Caco-2 (cell line): Measurements from ENCODE around the gene HSPA8. TPM values are rescaled to one million over a fixed set of nuclear protein-coding genes. Genes with fewer than 3 reads are reported as not detected.

Source experiments
- BruUV-seq: library from RNA; stranded (reverse); fragments of 400-500 nt; replicated peaks from 2 replicates; lab custom pipeline; 2021; lab: Mats Ljungman, UMichigan
- CTCF ChIA-PET: fragments of 300-600 bp; sonication (Branson Sonifier 250); formaldehyde crosslinking; loops from one replicate; lab custom pipeline; 2022; ENCODE audit warnings: antibody characterized with exemption; lab: Charles Lee
- POLR2A ChIA-PET: fragments of 300-600 bp; sonication (Branson Sonifier 250); formaldehyde crosslinking; loops from one replicate; lab custom pipeline; 2022; ENCODE audit warnings: antibody characterized with exemption; lab: Charles Lee
- DNase-seq, 2 experiments: peaks; one replicate each; pipeline versions ENCODE4 v3.0.0 to v3.0.0-alpha.2; 2020 to 2022
- H3K27me3 ChIP-seq: replicated peaks from 2 replicates; pipeline ENCODE4 v1.6.0; 2011; ENCODE audit warnings: low read length; ENCODE audit not compliant: control insufficient read depth, insufficient read depth
- H3K36me3 ChIP-seq: 2 replicates; pipeline ENCODE4 v1.5.1; 2011; ENCODE audit warnings: low read length; ENCODE audit not compliant: control insufficient read depth, insufficient read depth
- H3K4me1 ChIP-seq: fragments of 250-450 bp; sonication (Bioruptor Pico); 2 replicates; pipeline ENCODE4 v1.5.1; 2020; ENCODE audit warnings: mild to moderate bottlenecking
- H3K4me3 ChIP-seq: 2 replicates; pipeline ENCODE4 v1.5.1; 2011; ENCODE audit warnings: low read depth, mild to moderate bottlenecking, control low read depth, low read length
- H3K9me3 ChIP-seq: fragments of 250-450 bp; sonication (Bioruptor Pico); 2 replicates; pipeline ENCODE4 v1.5.1; 2020; ENCODE audit warnings: mild to moderate bottlenecking, moderate library complexity
- H3K27ac Mint-ChIP-seq: one replicate; pipeline ENCODE4 v1.8.0; 2022; ENCODE audit warnings: mixed read lengths; ENCODE audit not compliant: unreplicated experiment
- H3K27me3 Mint-ChIP-seq: one replicate; pipeline ENCODE4 v1.8.0; 2022; ENCODE audit warnings: mixed read lengths; ENCODE audit not compliant: insufficient read depth, unreplicated experiment
- H3K36me3 Mint-ChIP-seq: one replicate; pipeline ENCODE4 v1.8.0; 2022; ENCODE audit warnings: mild to moderate bottlenecking, mixed read lengths; ENCODE audit not compliant: insufficient read depth, unreplicated experiment
- H3K4me1 Mint-ChIP-seq: one replicate; pipeline ENCODE4 v1.8.0; 2022; ENCODE audit warnings: low read depth, mixed read lengths; ENCODE audit not compliant: unreplicated experiment
- H3K4me3 Mint-ChIP-seq: one replicate; pipeline ENCODE4 v1.8.0; 2022; ENCODE audit warnings: mild to moderate bottlenecking, moderate library complexity, mixed read lengths; ENCODE audit not compliant: unreplicated experiment
- H3K9me3 Mint-ChIP-seq: one replicate; pipeline ENCODE4 v1.8.0; 2022; ENCODE audit warnings: mixed read lengths; ENCODE audit not compliant: unreplicated experiment
- CTCF ChIP-seq, 2 experiments: fragments of 200-600 bp in 1 of 2; IDR thresholded peaks; 1 replicate in 1 of 2; 2 replicates in 1 of 2; pipeline versions ENCODE4 v1.5.1 to v1.8.0; 2011 to 2022; ENCODE audit warnings: antibody characterized with exemption in 1 of 2, control low read depth in 1 of 2, inconsistent platforms in 1 of 2, low read depth in 1 of 2, low read length in 1 of 2, mild to moderate bottlenecking in 1 of 2, moderate library complexity in 1 of 2; ENCODE audit not compliant: insufficient read depth in 1 of 2, severe bottlenecking in 1 of 2, unreplicated experiment in 1 of 2
- intact Hi-C: fragments of 100-400 bp; cut with micrococcal nuclease; formaldehyde crosslinking; loops from one replicate; pipeline ENCODE4 v1.10.0; 2022; ENCODE audit not compliant: unreplicated experiment
- total RNA-seq: library from RNA; stranded (reverse); gene quantifications from 2 replicates; pipeline ENCODE4 v1.2.3, GENCODE V29; 2022

Gene HSPA8
- total RNA-seq, 1 experiment from 2014 or later = 1,923 TPM

- no peak for TF ChIP-seq CTCF (IDR thresholded peaks at IDR 0.05; ENCODE audit: insufficient read depth in 1 of 2, low read depth in 1 of 2, low read length in 1 of 2, severe bottlenecking in 1 of 2, unreplicated experiment in 1 of 2)
- no peak overlapping the region for H3K27ac Mint-ChIP-seq
- BruUV-seq = no TSS peak
- Histone ChIP-seq H3K4me3 (no peak overlapping the region), H3K36me3 (no peaks in the 10 kb centered on the region), H3K27me3 (no peaks in the 10 kb centered on the region; the same call in 1 of the 2 replicates), H3K9me3 (no peaks in the 10 kb centered on the region), H3K4me1 (no peaks in the 10 kb centered on the region)
- no peaks in the 10 kb centered on the region for H3K27me3 Mint-ChIP-seq
- ChIA-PET POLR2A (no interaction called here), CTCF (interaction anchor here (1.1 kb wide), 1 partner anchor 17 kb away, joined by 4 read pairs; no protein-coding TSS in a partner anchor)
- H3K9me3 Mint-ChIP-seq = no peaks in the 10 kb centered on the region
- DNase-seq = no peak
- H3K4me3 Mint-ChIP-seq = no peak overlapping the region
- no peaks in the 10 kb centered on the region for H3K36me3 Mint-ChIP-seq
- intact Hi-C loops = no loop called here
- no peaks in the 10 kb centered on the region for H3K4me1 Mint-ChIP-seq
These were observed 21.9 kb downstream of the HSPA8 start for GRCh38 chr11:123040111-123040432.

- no TSS peak for BruUV-seq
- no peaks in the 10 kb centered on the region for H3K4me1 Mint-ChIP-seq
- H3K27me3 ChIP-seq = no peaks in the 10 kb centered on the region; the same call in 1 of the 2 replicates
- no peak for TF ChIP-seq CTCF (IDR thresholded peaks at IDR 0.05; ENCODE audit: insufficient read depth in 1 of 2, low read depth in 1 of 2, low read length in 1 of 2, severe bottlenecking in 1 of 2, unreplicated experiment in 1 of 2)
- no peaks in the 10 kb centered on the region for H3K27me3 Mint-ChIP-seq
- intact Hi-C loops = no loop called here
- CTCF ChIA-PET = interaction anchor here (1.2 kb wide), 1 partner anchor 13 kb away, joined by 3 read pairs; no protein-coding TSS in a partner anchor
- no peak overlapping the region for H3K4me3 Mint-ChIP-seq
- no peaks in the 10 kb centered on the region for H3K36me3 Mint-ChIP-seq
- H3K9me3 Mint-ChIP-seq = no peaks in the 10 kb centered on the region
- H3K9me3 ChIP-seq = no peaks in the 10 kb centered on the region
- POLR2A ChIA-PET = no interaction called here
- H3K27ac Mint-ChIP-seq = no peak overlapping the region
- H3K36me3 ChIP-seq = no peaks in the 10 kb centered on the region
- H3K4me1 ChIP-seq = no peaks in the 10 kb centered on the region
- no peak overlapping the region for H3K4me3 ChIP-seq
- DNase-seq = no peak
These were observed 26.1 kb downstream of the HSPA8 start for GRCh38 chr11:123035831-123036230.

GRCh38 chr11:123034597-123034996 lies 27.3 kb downstream of the HSPA8 start:
- BruUV-seq = no TSS peak
- H3K4me1 Mint-ChIP-seq = no peaks in the 10 kb centered on the region
- intact Hi-C loops = no loop called here
- no peak for TF ChIP-seq CTCF (IDR thresholded peaks at IDR 0.05; ENCODE audit: insufficient read depth in 1 of 2, low read depth in 1 of 2, low read length in 1 of 2, severe bottlenecking in 1 of 2, unreplicated experiment in 1 of 2)
- no peaks in the 10 kb centered on the region for H3K9me3 ChIP-seq
- no peak overlapping the region for H3K4me3 ChIP-seq
- no peak for DNase-seq
- ChIA-PET POLR2A (interaction anchor here (0.6 kb wide), 1 partner anchor 20 kb away, joined by 7 read pairs; no protein-coding TSS in a partner anchor), CTCF (interaction anchor here (0.9 to 1.4 kb wide), 4 partner anchors 9 to 20 kb away, joined by 3 to 7 read pairs (median 4); no protein-coding TSS in a partner anchor)
- H3K4me1 ChIP-seq = no peaks in the 10 kb centered on the region
- no peak overlapping the region for H3K27ac Mint-ChIP-seq
- no peaks in the 10 kb centered on the region for H3K36me3 Mint-ChIP-seq
- H3K27me3 Mint-ChIP-seq = no peaks in the 10 kb centered on the region
- 0 out of 2 replicates have a peak, but pooled peaks cover 2% of the 10 kb centered on the region for H3K27me3 ChIP-seq
- H3K36me3 ChIP-seq = no peaks in the 10 kb centered on the region
- H3K9me3 Mint-ChIP-seq = no peaks in the 10 kb centered on the region
- no peak overlapping the region for H3K4me3 Mint-ChIP-seq
